ENCODE data around the gene VSX2.

The VSX2 gene

DNA sequence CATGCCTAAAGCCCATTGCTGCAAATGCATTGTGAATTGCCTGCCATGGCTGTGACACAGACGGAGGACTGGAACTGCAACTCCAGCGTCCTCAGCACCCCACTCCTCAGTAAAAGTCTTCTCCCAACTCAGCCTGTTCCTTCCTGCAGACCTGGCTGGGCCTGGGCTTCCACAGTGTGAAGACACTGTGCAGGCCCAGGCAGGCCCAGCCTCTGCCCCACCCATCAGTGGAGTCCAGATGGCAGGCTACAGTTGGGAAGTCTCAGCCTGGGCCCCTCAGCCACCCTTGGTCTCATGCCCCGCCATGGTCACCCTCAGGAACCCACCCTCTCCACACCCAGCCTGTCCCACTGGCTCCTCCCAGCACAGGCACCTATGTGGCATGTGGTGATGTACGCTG lies 22.0 kb downstream of the VSX2 start (continued):
- TF ChIP-seq YY1 (tag by site-specific recombination; IDR thresholded peaks at IDR 0.05): no peak
- TF ChIP-seq ZNF423 (tag by site-specific recombination; IDR thresholded peaks at IDR 0.05): no peak
- no peak for TF ChIP-seq ZNF335 (tag by site-specific recombination; conservative IDR thresholded peaks at IDR 0.05)
- TF ChIP-seq, protein P1, sequence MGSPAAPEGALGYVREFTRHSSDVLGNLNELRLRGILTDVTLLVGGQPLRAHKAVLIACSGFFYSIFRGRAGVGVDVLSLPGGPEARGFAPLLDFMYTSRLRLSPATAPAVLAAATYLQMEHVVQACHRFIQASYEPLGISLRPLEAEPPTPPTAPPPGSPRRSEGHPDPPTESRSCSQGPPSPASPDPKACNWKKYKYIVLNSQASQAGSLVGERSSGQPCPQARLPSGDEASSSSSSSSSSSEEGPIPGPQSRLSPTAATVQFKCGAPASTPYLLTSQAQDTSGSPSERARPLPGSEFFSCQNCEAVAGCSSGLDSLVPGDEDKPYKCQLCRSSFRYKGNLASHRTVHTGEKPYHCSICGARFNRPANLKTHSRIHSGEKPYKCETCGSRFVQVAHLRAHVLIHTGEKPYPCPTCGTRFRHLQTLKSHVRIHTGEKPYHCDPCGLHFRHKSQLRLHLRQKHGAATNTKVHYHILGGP (tag by site-specific recombination; IDR thresholded peaks at IDR 0.05): no peak
- TF ChIP-seq ZNF324 (tag by site-specific recombination; IDR thresholded peaks at IDR 0.05): no peak
- TF ChIP-seq ZNF664 (tag by site-specific recombination; IDR thresholded peaks at IDR 0.05): no peak
- no peak for TF ChIP-seq ZNF121 (tag by site-specific recombination; IDR thresholded peaks at IDR 0.05)
- TF ChIP-seq ZNF555 (tag by site-specific recombination; conservative IDR thresholded peaks at IDR 0.05): no peak
- TF ChIP-seq, protein P2, sequence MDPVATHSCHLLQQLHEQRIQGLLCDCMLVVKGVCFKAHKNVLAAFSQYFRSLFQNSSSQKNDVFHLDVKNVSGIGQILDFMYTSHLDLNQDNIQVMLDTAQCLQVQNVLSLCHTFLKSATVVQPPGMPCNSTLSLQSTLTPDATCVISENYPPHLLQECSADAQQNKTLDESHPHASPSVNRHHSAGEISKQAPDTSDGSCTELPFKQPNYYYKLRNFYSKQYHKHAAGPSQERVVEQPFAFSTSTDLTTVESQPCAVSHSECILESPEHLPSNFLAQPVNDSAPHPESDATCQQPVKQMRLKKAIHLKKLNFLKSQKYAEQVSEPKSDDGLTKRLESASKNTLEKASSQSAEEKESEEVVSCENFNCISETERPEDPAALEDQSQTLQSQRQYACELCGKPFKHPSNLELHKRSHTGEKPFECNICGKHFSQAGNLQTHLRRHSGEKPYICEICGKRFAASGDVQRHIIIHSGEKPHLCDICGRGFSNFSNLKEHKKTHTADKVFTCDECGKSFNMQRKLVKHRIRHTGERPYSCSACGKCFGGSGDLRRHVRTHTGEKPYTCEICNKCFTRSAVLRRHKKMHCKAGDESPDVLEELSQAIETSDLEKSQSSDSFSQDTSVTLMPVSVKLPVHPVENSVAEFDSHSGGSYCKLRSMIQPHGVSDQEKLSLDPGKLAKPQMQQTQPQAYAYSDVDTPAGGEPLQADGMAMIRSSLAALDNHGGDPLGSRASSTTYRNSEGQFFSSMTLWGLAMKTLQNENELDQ (tag by site-specific recombination; IDR thresholded peaks at IDR 0.05; ENCODE audit: low read depth): no peak
- no peak for TF ChIP-seq ZEB2 (tag by site-specific recombination; IDR thresholded peaks at IDR 0.05)
- TF ChIP-seq ZNF366 (tag by site-specific recombination; conservative IDR thresholded peaks at IDR 0.05): no peak
- TF ChIP-seq ZNF16 (tag by site-specific recombination; IDR thresholded peaks at IDR 0.05; ENCODE audit: low read depth): no peak

DNA sequence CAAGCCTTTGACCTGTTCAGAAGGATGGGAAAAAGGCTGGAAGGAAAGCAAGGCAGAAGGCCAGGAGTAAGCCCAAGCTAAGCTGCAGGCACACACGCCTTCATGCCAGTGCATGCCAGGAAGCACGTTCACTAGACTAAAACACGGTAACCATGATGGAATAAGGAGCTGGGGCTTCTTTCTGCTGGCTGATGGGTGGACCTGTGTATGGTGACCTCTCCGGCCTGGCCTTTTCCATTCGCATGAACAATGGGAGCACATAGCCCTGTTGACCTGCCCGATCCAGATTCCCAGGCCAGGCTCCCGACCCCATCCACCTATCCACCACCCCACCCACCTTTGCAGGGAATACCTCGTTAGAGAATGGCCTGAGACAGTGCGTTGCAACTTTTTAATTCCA lies 22.8 kb downstream of the VSX2 start:
- Histone ChIP-seq H3K9me3 (ENCODE audit: control insufficient read depth, insufficient read depth, low read depth, low read length) (no peaks in the 10 kb centered on the region), H3K4me3 (ENCODE audit: low read depth, low read length) (no peak overlapping the region), H3K36me3 (ENCODE audit: control insufficient read depth in 2 of 2, insufficient read depth in 1 of 2, low read length in 2 of 2) (no peaks in the 10 kb centered on the region), H3K4me1 (ENCODE audit: control insufficient read depth, insufficient read depth, low read length) (no peaks in the 10 kb centered on the region; the same call in 1 of the 2 replicates), H3K27ac (ENCODE audit: extremely low read depth, low read depth, low read length) (no peak overlapping the region)
- CTCF ChIA-PET: no interaction called here
- POLR2A ChIA-PET: no interaction called here
- TF ChIP-seq ZNF473 (tag by site-specific recombination; IDR thresholded peaks at IDR 0.05): no peak
- TF ChIP-seq MEIS1 (CRISPR knock-in tag; IDR thresholded peaks at IDR 0.05; ENCODE audit: borderline replicate concordance): no peak
- TF ChIP-seq, protein P3, sequence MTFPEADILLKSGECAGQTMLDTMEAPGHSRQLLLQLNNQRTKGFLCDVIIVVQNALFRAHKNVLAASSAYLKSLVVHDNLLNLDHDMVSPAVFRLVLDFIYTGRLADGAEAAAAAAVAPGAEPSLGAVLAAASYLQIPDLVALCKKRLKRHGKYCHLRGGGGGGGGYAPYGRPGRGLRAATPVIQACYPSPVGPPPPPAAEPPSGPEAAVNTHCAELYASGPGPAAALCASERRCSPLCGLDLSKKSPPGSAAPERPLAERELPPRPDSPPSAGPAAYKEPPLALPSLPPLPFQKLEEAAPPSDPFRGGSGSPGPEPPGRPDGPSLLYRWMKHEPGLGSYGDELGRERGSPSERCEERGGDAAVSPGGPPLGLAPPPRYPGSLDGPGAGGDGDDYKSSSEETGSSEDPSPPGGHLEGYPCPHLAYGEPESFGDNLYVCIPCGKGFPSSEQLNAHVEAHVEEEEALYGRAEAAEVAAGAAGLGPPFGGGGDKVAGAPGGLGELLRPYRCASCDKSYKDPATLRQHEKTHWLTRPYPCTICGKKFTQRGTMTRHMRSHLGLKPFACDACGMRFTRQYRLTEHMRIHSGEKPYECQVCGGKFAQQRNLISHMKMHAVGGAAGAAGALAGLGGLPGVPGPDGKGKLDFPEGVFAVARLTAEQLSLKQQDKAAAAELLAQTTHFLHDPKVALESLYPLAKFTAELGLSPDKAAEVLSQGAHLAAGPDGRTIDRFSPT (tag by site-specific recombination; IDR thresholded peaks at IDR 0.05): no peak
- TF ChIP-seq GFI1B (tag by site-specific recombination; IDR thresholded peaks at IDR 0.05): no peak
- no peak for TF ChIP-seq ZNF830 (tag by site-specific recombination; IDR thresholded peaks at IDR 0.05; ENCODE audit: low read depth)
- TF ChIP-seq, protein P4, sequence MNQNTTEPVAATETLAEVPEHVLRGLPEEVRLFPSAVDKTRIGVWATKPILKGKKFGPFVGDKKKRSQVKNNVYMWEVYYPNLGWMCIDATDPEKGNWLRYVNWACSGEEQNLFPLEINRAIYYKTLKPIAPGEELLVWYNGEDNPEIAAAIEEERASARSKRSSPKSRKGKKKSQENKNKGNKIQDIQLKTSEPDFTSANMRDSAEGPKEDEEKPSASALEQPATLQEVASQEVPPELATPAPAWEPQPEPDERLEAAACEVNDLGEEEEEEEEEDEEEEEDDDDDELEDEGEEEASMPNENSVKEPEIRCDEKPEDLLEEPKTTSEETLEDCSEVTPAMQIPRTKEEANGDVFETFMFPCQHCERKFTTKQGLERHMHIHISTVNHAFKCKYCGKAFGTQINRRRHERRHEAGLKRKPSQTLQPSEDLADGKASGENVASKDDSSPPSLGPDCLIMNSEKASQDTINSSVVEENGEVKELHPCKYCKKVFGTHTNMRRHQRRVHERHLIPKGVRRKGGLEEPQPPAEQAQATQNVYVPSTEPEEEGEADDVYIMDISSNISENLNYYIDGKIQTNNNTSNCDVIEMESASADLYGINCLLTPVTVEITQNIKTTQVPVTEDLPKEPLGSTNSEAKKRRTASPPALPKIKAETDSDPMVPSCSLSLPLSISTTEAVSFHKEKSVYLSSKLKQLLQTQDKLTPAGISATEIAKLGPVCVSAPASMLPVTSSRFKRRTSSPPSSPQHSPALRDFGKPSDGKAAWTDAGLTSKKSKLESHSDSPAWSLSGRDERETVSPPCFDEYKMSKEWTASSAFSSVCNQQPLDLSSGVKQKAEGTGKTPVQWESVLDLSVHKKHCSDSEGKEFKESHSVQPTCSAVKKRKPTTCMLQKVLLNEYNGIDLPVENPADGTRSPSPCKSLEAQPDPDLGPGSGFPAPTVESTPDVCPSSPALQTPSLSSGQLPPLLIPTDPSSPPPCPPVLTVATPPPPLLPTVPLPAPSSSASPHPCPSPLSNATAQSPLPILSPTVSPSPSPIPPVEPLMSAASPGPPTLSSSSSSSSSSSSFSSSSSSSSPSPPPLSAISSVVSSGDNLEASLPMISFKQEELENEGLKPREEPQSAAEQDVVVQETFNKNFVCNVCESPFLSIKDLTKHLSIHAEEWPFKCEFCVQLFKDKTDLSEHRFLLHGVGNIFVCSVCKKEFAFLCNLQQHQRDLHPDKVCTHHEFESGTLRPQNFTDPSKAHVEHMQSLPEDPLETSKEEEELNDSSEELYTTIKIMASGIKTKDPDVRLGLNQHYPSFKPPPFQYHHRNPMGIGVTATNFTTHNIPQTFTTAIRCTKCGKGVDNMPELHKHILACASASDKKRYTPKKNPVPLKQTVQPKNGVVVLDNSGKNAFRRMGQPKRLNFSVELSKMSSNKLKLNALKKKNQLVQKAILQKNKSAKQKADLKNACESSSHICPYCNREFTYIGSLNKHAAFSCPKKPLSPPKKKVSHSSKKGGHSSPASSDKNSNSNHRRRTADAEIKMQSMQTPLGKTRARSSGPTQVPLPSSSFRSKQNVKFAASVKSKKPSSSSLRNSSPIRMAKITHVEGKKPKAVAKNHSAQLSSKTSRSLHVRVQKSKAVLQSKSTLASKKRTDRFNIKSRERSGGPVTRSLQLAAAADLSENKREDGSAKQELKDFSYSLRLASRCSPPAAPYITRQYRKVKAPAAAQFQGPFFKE (tag by site-specific recombination; IDR thresholded peaks at IDR 0.05; ENCODE audit: borderline replicate concordance): no peak
